IPS-NIHi7 (cell line): ENCODE data around the gene ZNF423.

Experiments used
- DNase-seq: peaks from one replicate; pipeline ENCODE4 v3.0.0; 2012; ENCODE audit warnings: mixed read lengths; ENCODE audit errors: extremely low spot score

The ZNF423 gene

GRCh38 chr16:49494474-49494873, 361.4 kb downstream of the ZNF423 start:
- no peak for DNase-seq

- DNase-seq: no peak
Measured at GRCh38 chr16:49493836-49494235, 362.1 kb downstream of the ZNF423 start.

- no peak for DNase-seq
Measured at GRCh38 chr16:49492896-49493626, 362.9 kb downstream of the ZNF423 start.

- DNase-seq: peak; percentile 95
Measured at GRCh38 chr16:49491771-49492761, 363.8 kb downstream of the ZNF423 start.

- DNase-seq: no peak
Measured at GRCh38 chr16:49491106-49491670, 364.7 kb downstream of the ZNF423 start.

GRCh38 chr16:49490321-49490705, 365.6 kb downstream of the ZNF423 start:
- no peak for DNase-seq

GRCh38 chr16:49489686-49490320, 366.1 kb downstream of the ZNF423 start:
- DNase-seq: no peak

GRCh38 chr16:49488740-49489525, 367.0 kb downstream of the ZNF423 start:
- no peak for DNase-seq

- no peak for DNase-seq
Measured at GRCh38 chr16:49488336-49488735, 367.6 kb downstream of the ZNF423 start.

- no peak for DNase-seq
Measured at GRCh38 chr16:49487746-49488145, 368.2 kb downstream of the ZNF423 start.

GRCh38 chr16:49486400-49486799, 369.5 kb downstream of the ZNF423 start:
- no peak for DNase-seq

- no peak for DNase-seq
Measured at GRCh38 chr16:49485663-49486062, 370.2 kb downstream of the ZNF423 start.

GRCh38 chr16:49484936-49485335, 371.0 kb downstream of the ZNF423 start:
- no peak for DNase-seq

GRCh38 chr16:49484451-49484849, 371.5 kb downstream of the ZNF423 start:
- DNase-seq: peak; percentile 98

GRCh38 chr16:49483651-49484450, 372.1 kb downstream of the ZNF423 start:
- no peak for DNase-seq

- no peak for DNase-seq
Measured at GRCh38 chr16:49483251-49483650, 372.7 kb downstream of the ZNF423 start.

GRCh38 chr16:49482690-49483089, 373.2 kb downstream of the ZNF423 start:
- no peak for DNase-seq

- DNase-seq: no peak
Measured at GRCh38 chr16:49478616-49479015, 377.3 kb downstream of the ZNF423 start.

GRCh38 chr16:49478107-49478506, 377.8 kb downstream of the ZNF423 start:
- no peak for DNase-seq

- no peak for DNase-seq
Measured at GRCh38 chr16:49477250-49477895, 378.5 kb downstream of the ZNF423 start.
